Renal cortex interstitium (tissue), 11 donors: ENCODE measurements around the gene MUS81. TPM values are rescaled to one million over a fixed set of nuclear protein-coding genes. Genes with fewer than 3 reads are reported as not detected.

ENCODE experiments used
- DNase-seq, 11 donors: peaks; one replicate each; pipeline ENCODE4 v3.0.0-alpha.2; 2013; ENCODE audit warnings: low read depth in 9 of 11, low spot score in 4 of 11; ENCODE audit errors: extremely low read depth in 1 of 11
- polyA plus RNA-seq, 3 donors: library from polyadenylated mRNA; unstranded; fragments of 120-200 nt; gene quantifications; one replicate each; pipeline ENCODE4 v1.2.1, GENCODE V29; 2013; ENCODE audit not compliant: insufficient read length in 3 of 3

Gene MUS81
- polyA plus RNA-seq, 3 donors: 45.6 to 62.3 (median 56.6) TPM

DNA sequence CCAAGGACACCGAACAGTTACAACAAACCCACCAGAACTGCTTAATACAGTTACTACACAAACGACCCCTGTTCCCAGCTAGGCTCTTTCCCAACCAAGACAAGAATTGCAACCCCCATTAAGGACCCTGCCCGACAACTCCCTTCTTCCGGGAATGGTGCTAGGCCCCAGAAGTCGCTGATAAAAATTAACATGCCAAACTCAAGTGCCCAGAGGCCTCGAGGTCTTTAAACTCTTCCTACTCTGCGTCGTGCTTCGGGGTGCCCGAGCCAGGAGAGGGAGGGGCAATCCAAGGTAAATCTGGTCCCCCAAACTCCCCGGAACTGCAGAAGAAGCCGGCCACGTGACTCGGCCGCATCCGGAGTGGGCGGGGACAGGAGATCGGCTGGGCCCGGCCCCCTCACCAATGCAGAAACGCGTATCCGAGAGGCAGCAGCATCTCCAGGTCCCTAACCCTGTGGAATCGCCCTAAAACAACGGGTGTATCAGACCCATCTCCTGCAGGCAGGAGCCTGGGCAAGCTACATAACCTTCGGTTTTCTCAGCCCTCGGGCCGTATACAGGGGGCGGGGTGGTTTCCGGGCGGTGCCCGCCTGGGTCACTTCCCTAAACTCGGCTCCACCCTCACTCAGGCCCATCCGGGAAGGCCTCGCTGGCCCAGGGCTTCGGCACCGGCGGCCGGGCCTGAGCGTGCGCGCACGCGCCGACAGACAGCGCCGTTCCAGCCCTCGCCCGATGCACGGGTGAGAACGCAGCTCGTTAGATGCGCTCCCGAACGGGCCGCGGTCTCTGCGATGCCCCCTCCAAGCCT is 3.3 kb upstream of the MUS81 start:
- DNase-seq: peak in 2 of 11 donors; percentile 39 to 43

DNA sequence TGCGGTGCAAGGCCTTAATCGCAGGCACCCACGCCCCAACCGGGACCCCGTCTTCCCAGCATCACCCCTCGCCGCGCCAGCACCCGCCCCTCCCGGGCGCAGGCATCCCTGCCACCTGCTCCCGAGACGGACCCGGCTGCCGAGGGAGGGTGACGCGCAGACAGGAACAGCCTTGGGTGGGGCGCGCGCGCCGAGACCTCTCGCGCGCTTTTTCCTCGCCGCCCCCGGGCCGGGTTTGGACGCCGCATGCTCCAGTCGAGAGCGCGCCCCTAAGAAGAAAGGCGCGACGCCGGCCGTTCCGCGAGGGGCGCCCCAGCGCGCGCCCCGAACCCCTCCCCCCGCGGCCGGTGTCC is 2.8 kb upstream of the MUS81 start:
- no peak for DNase-seq

DNA sequence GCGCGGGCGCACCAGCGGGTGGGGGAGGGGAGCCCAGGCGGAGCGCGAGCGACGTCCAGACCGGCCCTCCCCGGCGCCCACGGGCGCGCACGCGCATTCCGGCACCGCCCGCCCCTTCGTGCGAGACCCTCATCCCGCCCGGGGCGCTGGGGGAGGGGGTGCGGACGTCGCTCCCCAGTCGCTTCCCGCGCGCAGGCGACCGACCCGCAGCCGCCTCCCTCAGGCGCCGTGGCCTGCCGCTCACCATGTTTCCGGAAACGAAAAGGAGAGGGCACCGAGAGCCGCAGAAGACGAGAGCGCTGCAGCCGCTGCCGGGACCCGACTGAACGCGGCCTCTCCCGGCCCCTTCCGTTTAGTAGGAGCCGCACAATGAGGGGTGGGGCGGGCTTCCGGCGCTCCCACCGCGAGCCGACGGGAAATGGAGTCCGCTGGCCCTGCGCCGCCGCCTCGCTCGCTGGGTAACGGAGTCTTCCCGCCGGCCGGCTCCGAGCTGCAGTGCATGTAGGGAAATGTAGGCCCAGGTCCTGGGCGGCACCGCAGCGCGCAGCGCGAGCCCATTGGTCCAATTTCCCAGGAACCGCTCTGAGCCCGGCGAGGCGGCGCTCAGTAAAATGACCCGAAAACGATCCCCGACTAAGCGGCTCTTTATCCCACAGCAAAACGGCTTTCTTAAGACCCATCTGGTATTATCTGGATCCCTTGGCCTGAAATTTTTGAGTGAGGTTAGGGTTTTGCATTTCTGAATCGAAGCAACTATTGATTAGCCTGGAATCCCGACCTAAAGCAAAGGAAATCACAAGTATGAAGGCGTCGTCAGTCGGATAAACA is 2.2 kb upstream of the MUS81 start, which contains the start of gene CFL1:
Gene CFL1 (minus strand): TSS at position 328 of the 828 bp plus-strand sequence. CDS start 81 bp downstream, at position 247.
- peak; percentile 84 to 97 (median 95) for DNase-seq

DNA sequence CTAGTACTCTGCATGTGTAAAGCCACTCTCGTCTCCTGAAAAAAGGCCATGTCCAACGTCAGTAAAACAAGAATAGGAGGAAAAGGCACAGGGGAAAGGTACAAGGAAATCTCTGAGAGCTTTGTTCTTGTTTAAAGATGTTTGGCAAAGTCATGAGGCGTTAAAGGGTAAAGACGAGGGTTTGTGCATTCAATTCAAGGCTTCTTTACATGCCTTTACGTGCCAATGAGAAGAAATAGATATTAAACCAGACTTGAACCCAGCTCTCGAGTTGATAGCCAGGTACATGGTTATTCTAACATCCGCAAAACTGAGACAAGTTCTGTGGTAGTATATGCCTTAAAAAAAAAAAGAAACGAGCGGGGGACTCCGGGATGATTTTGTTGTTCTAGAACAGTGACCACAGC is 1.5 kb upstream of the MUS81 start:
- peak in 1 of 11 donors; percentile 30 for DNase-seq

DNA sequence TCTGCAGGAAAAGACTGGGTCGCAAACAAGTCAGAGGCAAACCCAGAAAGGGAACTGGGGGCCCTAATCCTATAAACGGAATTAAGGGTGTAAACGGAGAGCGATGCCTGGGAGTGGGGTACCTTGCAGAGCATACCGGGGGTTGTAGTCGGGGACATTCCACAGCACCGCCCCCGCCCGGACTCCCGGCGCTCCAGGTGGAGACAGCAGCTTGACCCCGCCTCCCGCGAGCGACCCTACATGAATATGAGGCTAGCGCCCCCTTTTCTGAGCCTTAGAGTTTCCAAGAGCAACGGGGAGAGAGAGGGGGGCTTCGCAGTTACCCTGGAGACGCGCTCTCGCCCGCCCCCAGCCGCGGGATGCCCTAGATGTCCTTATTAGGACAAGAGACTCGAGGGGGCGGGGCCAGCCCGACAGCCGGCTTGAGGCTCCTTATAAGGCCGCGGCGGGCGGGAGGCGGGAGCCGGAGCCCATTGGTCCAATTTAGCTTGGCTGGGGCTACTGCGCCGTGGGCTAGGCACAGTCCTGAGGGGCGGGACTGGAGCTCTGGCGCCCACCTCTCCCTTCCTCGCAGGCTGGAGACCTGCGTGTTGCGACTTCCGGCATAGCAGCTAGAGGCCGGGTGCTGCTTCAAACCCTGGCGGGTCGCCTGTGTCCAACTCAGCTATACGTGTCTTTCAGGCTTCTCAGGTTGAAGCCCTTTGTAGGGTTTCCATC is 980 bp upstream of the MUS81 start:
- peak; percentile 86 to 98 (median 96) for DNase-seq

DNA sequence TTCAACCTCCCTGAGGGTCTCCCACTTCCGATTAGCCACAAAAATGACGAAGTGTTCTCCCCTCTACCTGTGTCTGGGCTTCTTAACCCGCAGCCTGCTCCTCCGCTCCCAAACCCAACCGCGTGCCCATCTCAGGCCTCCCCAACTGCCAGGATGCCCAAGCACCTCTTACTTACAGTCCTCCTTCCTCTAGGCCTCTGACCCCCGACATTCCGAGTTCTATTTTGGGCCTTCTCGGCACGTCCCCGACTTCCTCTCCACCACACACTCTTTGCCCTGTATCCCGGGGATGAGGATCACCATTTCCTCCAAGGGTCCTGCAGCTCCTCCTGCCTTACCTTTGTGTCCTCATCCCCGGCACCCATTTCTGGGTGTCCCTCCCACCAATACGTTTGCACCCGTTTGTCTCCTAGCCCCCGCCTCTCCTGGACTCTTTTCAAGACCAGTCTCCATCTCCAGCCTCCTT is 388 bp upstream of the MUS81 start:
- DNase-seq: no peak

DNA sequence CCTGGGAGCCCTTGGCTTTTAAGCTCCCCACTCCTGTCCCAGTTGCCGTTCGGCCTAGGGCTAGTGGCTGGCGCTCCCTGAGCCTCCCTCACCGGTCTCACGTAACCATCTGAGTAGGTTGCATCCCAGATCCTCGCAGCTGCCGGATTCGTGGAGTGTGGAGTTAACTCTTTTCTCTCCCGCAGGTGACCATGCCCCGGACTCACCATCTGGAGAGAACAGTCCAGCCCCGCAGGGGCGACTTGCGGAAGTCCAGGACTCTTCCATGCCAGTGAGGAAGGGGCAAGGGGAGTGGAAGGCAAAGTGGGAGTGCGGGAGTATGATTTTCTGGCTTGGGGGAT is 902 bp downstream of the MUS81 start:
- no peak for DNase-seq

DNA sequence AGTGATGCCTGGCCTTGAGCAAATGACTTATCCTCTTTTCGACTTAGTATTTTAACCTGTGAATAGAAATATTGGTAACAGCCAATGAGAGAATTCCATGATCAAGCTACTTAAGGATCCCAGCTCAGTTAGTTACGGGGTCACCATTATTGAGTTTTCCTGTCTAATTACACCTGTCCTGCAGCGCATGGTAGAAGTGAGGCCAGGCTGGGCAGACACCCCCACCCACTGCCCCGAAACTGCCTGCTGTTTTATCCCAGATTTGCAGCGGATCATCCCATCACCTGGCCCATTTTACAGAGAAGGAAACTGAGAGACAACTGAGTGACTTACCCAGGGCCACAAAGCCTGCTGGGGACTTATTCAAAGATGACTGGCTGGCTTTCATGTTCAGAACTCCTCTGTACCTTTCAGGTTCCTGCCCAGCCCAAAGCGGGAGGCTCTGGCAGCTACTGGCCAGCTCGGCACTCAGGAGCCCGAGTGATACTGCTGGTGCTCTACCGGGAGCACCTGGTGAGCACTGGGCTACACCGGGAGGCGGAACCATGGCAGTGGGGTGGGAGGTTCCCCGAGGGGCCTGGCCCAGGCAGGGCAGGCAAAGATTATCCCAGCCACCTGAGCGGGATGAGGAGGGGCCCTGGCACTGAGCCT is 1.4 kb downstream of the MUS81 start:
- DNase-seq: no peak

DNA sequence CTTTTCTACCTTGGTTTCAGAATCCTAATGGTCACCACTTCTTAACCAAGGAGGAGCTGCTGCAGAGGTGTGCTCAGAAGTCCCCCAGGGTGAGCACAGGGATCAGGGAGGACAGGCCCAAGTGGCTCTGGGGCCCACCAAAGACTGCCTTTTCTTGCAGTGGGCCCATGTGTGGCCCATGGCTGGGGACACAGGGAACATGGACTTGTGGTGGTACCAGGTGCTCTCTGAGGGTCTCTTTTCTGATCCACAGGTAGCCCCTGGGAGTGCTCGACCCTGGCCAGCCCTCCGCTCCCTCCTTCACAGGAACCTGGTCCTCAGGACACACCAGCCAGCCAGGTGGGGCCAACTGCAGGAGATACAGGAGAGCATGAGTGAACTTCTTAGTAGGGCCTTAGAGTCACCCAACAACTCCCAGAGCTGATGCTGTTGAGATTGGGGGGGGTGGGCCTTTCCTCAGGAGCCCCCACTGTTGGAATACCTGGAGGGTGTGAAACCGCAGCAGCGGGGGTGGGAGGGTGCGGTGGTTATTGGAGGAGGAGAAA is 2.0 kb downstream of the MUS81 start:
- no peak for DNase-seq

DNA sequence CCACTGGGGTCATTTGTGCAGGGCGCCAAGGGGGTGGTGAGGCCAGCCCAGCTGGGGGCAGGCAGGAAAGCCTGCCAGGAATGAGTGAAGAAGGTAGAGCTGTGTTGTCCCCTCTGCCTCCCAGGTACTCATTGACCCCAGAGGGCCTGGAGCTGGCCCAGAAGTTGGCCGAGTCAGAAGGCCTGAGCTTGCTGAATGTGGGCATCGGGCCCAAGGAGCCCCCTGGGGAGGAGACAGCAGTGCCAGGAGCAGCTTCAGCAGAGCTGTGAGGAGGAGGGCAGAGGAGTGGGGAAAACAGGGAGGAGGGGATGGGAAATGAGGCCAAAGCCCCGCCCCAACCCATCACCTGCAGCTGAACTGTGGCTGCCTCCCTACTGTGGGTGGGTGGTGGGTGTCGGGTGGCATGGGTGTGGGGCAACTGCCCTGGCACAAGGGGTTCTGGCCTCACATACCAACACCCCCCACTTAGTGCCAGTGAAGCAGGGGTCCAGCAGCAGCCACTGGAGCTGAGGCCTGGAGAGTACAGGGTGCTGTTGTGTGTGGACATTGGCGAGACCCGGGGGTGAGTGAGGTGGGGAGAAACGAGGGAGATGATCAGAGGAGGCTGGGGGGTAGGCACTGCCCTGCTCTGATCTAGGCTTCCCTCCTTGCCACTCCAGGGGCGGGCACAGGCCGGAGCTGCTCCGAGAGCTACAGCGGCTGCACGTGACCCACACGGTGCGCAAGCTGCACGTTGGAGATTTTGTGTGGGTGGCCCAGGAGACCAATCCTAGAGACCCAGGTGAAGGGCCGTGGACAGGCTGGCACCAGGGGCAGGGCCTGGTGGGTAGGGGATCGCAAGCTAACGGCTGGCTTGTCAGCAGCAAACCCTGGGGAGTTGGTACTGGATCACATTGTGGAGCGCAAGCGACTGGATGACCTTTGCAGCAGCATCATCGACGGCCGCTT is 3.0 kb downstream of the MUS81 start:
- no peak for DNase-seq

DNA sequence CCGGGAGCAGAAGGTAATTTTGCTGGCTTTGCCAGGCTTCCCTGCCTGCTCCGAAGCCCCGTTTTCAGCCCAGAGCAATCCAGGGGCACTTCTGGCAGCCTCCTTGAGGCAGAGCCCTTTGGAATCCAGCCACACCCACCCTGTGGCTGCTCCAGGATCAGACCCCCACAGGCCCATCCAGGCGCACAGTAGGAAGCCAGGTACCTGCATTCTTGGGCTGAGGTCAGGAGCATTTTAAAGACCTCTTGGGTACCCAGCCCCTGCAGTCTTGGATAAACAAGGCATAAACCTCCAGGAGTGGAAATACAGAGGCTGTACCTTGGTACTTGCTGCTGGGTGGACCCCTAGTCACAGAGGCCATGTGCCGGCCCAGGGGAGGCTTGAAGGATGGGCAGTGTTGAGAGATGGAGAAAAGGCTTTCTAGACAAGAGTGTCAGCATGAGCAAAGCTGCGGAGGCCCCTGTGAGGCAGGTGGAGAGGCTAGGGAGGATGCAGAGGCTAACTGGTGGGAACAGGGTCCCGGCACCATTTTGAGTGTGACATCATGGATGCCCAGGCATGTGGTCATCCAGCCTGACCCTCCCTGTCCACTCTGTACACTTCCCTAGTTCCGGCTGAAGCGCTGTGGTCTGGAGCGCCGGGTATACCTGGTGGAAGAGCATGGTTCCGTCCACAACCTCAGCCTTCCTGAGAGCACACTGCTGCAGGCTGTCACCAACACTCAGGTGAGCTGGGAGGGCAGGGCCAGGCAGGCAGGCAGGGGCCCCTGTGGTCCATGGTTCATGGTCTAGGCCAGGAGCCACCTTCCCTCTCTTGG is 3.9 kb downstream of the MUS81 start:
- DNase-seq: no peak

DNA sequence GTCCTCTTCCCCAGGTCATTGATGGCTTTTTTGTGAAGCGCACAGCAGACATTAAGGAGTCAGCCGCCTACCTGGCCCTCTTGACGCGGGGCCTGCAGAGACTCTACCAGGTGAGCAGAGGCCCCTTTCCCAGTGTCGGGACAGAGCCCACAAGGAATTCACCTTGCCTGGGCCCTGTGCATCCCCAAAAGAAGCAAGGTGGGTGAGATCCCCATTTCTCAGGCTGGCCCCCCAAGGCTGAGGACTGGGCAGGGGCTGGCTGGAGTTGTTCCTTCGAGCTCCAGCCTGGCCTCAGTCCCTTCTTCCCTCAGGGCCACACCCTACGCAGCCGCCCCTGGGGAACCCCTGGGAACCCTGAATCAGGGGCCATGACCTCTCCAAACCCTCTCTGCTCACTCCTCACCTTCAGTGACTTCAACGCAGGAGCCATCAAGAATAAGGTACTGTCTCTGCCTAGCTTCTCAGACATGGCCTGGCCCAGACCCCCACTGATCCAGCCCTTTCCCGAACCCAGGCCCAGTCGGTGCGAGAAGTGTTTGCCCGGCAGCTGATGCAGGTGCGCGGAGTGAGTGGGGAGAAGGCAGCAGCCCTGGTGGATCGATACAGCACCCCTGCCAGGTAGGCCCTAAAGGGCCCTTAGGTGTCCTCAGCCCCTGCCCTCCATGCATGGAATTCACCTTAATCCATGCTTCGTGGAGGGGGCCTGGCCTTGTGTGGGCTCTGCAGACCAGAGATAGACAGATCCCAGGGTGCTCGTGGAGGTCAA is 4.7 kb downstream of the MUS81 start:
- DNase-seq: no peak

DNA sequence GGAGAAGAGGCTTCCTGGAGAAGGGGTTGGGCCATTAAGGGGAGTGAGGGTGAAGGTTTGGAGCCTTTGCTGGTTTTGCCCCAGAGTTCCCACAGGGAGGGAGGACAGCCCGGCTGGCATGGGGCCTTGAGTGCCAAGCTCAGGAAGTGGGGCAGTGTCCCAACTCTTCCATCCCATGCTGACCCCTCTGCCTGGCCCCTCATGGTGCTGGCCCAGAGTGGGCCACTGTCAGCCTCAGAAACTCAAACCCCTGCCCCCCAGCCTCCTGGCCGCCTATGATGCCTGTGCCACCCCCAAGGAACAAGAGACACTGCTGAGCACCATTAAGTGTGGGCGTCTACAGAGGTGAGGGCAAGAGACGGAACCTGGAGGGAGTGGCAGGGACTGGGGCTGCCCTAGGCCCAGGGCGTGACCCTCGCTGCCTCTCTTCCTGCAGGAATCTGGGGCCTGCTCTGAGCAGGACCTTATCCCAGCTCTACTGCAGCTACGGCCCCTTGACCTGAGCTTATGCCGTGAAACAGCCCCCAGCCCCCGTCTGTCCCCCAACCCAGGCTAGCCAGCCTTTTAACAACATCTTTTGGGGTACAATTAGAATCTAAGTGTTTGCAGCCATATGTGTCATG is 5.4 kb downstream of the MUS81 start:
- no peak for DNase-seq

DNA sequence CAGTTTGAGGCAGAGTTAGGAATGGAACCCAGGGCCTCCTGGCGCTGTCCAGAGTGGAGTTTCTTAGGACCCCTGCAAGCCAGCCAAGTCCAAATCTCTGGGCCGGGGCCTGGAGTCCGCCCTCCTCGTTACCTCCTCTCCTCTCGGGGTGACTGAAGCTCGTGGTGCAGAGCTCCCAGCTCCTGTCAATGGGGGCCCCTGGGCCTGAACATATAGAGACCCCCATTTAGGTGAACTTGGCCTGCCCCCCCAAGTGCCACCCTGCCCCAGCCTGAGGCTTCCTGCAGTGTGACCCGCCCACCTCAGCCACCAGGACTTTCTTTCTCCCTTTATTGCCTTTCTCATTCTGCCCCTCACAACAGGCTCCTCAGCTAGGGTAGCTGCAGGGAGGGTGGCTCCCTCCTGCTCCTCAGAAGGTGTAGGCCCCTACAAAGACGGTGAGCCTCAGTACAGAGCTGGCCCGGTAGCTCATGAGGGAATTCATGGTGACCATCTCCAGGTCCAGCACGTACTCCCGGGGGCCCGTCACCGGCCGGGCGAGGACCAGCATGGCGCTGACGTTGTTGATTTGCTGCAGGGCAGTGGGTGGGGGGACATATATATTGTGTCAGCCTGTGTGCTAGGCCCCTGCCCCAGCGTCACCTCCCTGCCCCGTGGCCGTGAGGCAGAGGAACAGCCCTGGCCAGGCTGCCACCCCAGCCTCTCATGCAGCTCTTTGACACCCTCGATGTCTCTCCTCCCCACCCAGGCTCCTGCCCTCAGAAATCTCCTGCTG is 6.5 kb downstream of the MUS81 start:
- DNase-seq: no peak
